Loucy (cell line): ENCODE data around the gene MTMR12.

Experiments
- H2AFZ ChIP-seq: fragments of 200-600 bp; sonication (generic); 2 replicates; pipeline ENCODE4 v1.6.0; 2016; ENCODE audit warnings: antibody characterized with exemption, mild to moderate bottlenecking, low read length, moderate library complexity
- H3F3A ChIP-seq: fragments of 200-600 bp; 2 replicates; pipeline ENCODE4 v1.6.0; 2016; ENCODE audit warnings: antibody characterized with exemption, low read depth, mild to moderate bottlenecking
- H3K27me3 ChIP-seq: fragments of 200-600 bp; sonication (generic); 2 replicates; pipeline ENCODE4 v1.6.1; 2014; ENCODE audit warnings: low read length, mild to moderate bottlenecking; ENCODE audit not compliant: insufficient read depth, poor library complexity, severe bottlenecking
- H3K36me3 ChIP-seq: fragments of 200-600 bp; sonication (generic); 2 replicates; pipeline ENCODE4 v1.6.1; 2016; ENCODE audit warnings: low read length; ENCODE audit not compliant: insufficient read depth
- H3K4me1 ChIP-seq: fragments of 200-600 bp; sonication (generic); 2 replicates; pipeline ENCODE4 v1.5.1; 2014; ENCODE audit warnings: low read length, mild to moderate bottlenecking; ENCODE audit not compliant: insufficient read depth, poor library complexity, severe bottlenecking
- H3K4me2 ChIP-seq: fragments of 200-600 bp; sonication (generic); 2 replicates; pipeline ENCODE4 v1.6.0; 2014; ENCODE audit warnings: antibody characterized with exemption, low read length, low read depth, mild to moderate bottlenecking; ENCODE audit not compliant: poor library complexity, severe bottlenecking
- H3K4me3 ChIP-seq: fragments of 200-600 bp; sonication (generic); 2 replicates; pipeline ENCODE4 v1.5.1; 2014; ENCODE audit warnings: low read length, mild to moderate bottlenecking, mixed read lengths; ENCODE audit not compliant: poor library complexity, severe bottlenecking
- H3K79me2 ChIP-seq: fragments of 200-600 bp; sonication (generic); 2 replicates; pipeline ENCODE4 v1.6.1; 2014; ENCODE audit warnings: low read length; ENCODE audit not compliant: insufficient read depth
- H3K9ac ChIP-seq: fragments of 200-600 bp; sonication (generic); 2 replicates; pipeline ENCODE4 v1.6.0; 2014; ENCODE audit warnings: mild to moderate bottlenecking, low read depth, low read length, moderate library complexity; ENCODE audit not compliant: poor library complexity, severe bottlenecking
- H3K9me2 ChIP-seq: fragments of 200-600 bp; sonication (generic); replicated peaks from 2 replicates; pipeline ENCODE4 v1.6.1; 2016; ENCODE audit warnings: low read depth, low read length, mixed read lengths
- H3K9me3 ChIP-seq: fragments of 200-600 bp; sonication (generic); 2 replicates; pipeline ENCODE4 v1.6.1; 2014; ENCODE audit warnings: mild to moderate bottlenecking, antibody characterized with exemption, low read length, low read depth; ENCODE audit not compliant: insufficient read depth
- H4K20me1 ChIP-seq: fragments of 200-600 bp; sonication (generic); 2 replicates; pipeline ENCODE4 v1.6.0; 2014; ENCODE audit warnings: antibody characterized with exemption, low read length, mild to moderate bottlenecking; ENCODE audit not compliant: insufficient read depth, poor library complexity, severe bottlenecking
- CTCF ChIP-seq: fragments of 200-600 bp; sonication (generic); conservative IDR thresholded peaks from 2 replicates; pipeline ENCODE4 v1.5.1; 2014; ENCODE audit warnings: mild to moderate bottlenecking, antibody characterized with exemption, low read length
- EZH2phosphoT487 ChIP-seq: fragments of 200-600 bp; IDR thresholded peaks from 2 replicates; pipeline ENCODE4 v1.6.1; 2018; ENCODE audit warnings: antibody characterized with exemption, mild to moderate bottlenecking, moderate library complexity, borderline replicate concordance

The MTMR12 gene

GRCh38 chr5:32342656-32343055, 29.9 kb upstream of the MTMR12 start:
- Histone ChIP-seq H3K4me3 (no peak overlapping the region), H4K20me1 (no peaks in the 10 kb centered on the region), H3K4me2 (no peak overlapping the region), H3K27me3 (no peaks in the 10 kb centered on the region), H3K4me1 (no peaks in the 10 kb centered on the region), H3K79me2 (no peaks in the 10 kb centered on the region), H3K9ac (no peak overlapping the region), H3K36me3 (no peaks in the 10 kb centered on the region), H3F3A (no peaks in the 10 kb centered on the region), H3K9me2 (no peaks in the 10 kb centered on the region), H3K9me3 (peaks cover 20% of the 10 kb centered on the region), H2AFZ (no peak overlapping the region)
- TF ChIP-seq CTCF = no peak
- no peak for TF ChIP-seq EZH2phosphoT487

DNA sequence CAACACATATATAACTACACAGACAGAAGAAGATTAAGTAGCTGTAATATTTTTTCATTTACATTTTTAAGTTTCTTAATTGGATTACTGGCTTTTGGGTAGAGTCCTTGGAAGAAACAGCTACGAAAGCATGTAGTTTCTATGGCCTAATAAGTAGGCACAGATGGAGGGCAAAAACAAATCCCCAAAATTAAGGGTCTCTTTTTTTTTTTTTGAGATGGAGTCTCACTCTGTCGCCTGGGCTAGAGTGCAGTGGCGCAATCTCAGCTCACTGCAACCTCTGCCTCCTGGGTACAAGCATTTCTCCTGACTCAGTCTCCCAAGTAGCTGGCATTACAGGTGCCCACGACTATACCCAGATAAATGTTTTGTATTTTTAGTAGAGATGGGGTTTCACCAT, 27.1 kb upstream of the MTMR12 start:
- H3K36me3 ChIP-seq = no peaks in the 10 kb centered on the region
- no peaks in the 10 kb centered on the region for H3K27me3 ChIP-seq
- peaks cover 15% of the 10 kb centered on the region for H3K9me3 ChIP-seq
- no peak overlapping the region for H3K4me3 ChIP-seq
- no peaks in the 10 kb centered on the region for H3K9me2 ChIP-seq
- H2AFZ ChIP-seq = no peak overlapping the region
- no peak for TF ChIP-seq EZH2phosphoT487
- no peak for TF ChIP-seq CTCF
- no peak overlapping the region for H3K4me2 ChIP-seq
- no peaks in the 10 kb centered on the region for H3F3A ChIP-seq
- H3K4me1 ChIP-seq = no peaks in the 10 kb centered on the region
- H3K9ac ChIP-seq = no peak overlapping the region
- H4K20me1 ChIP-seq = no peaks in the 10 kb centered on the region
- no peaks in the 10 kb centered on the region for H3K79me2 ChIP-seq

GRCh38 chr5:32339198-32339597, 26.5 kb upstream of the MTMR12 start:
- TF ChIP-seq CTCF (no peak), EZH2phosphoT487 (no peak)
- H3K4me2 ChIP-seq = no peak overlapping the region
- no peaks in the 10 kb centered on the region for H3K27me3 ChIP-seq
- no peak overlapping the region for H3K9ac ChIP-seq
- no peaks in the 10 kb centered on the region for H3F3A ChIP-seq
- no peaks in the 10 kb centered on the region for H3K79me2 ChIP-seq
- H3K36me3 ChIP-seq = no peaks in the 10 kb centered on the region
- no peaks in the 10 kb centered on the region for H4K20me1 ChIP-seq
- peaks cover 15% of the 10 kb centered on the region for H3K9me3 ChIP-seq
- no peaks in the 10 kb centered on the region for H3K4me1 ChIP-seq
- no peaks in the 10 kb centered on the region for H3K9me2 ChIP-seq
- no peak overlapping the region for H3K4me3 ChIP-seq
- no peak overlapping the region for H2AFZ ChIP-seq
